Natural killer cell (primary cell): ENCODE results near the gene TMC8. TPM values are rescaled to one million over a fixed set of nuclear protein-coding genes. Genes with fewer than 3 reads are reported as not detected.
A peak's percentile ranks its signal among the peaks of the same experiment; 100 is the strongest.

Experiments used
- ATAC-seq, 3 donors: fragments of 150-1000 bp in 2 of 3; fragments of 200-7000 bp in 1 of 3; cut with Tn5 transposase; 1 replicate in 1 of 3; 2 replicates in 2 of 3; pipeline ENCODE4 v1.10.0; 2021; ENCODE audit warnings: mild to moderate bottlenecking in 2 of 3, moderate library complexity in 2 of 3
- DNase-seq, 2 donors: peaks; one replicate each; pipeline versions ENCODE4 v3.0.0 to v3.0.0-alpha.2; 2013 to 2021; ENCODE audit warnings: mixed read lengths in 1 of 2
- H3K27ac ChIP-seq: one replicate; pipeline ENCODE4 v1.5.1; 2013; ENCODE audit warnings: mild to moderate bottlenecking, low read length
- H3K27me3 ChIP-seq: one replicate; pipeline ENCODE4 v1.6.1; 2013; ENCODE audit warnings: low read length; ENCODE audit not compliant: control insufficient read depth, insufficient read depth
- H3K36me3 ChIP-seq: one replicate; pipeline ENCODE4 v1.6.1; 2013; ENCODE audit warnings: low read length; ENCODE audit not compliant: control insufficient read depth, insufficient read depth
- H3K4me1 ChIP-seq: one replicate; pipeline ENCODE4 v1.6.1; 2013; ENCODE audit warnings: low read length; ENCODE audit not compliant: control insufficient read depth, insufficient read depth
- H3K4me3 ChIP-seq: one replicate; pipeline ENCODE4 v1.5.1; 2013; ENCODE audit warnings: low read length
- H3K9me3 ChIP-seq: one replicate; pipeline ENCODE4 v1.6.1; 2013; ENCODE audit warnings: low read length; ENCODE audit not compliant: control insufficient read depth, insufficient read depth
- H3K27ac Mint-ChIP-seq, 2 donors: one replicate each; pipeline ENCODE4 v1.8.0; 2022; ENCODE audit warnings: mild to moderate bottlenecking in 2 of 2, mixed read lengths in 2 of 2, moderate library complexity in 1 of 2
- H3K27me3 Mint-ChIP-seq, 2 donors: one replicate each; pipeline ENCODE4 v1.8.0; 2022; ENCODE audit warnings: low read depth in 2 of 2, mixed read lengths in 2 of 2
- H3K36me3 Mint-ChIP-seq: one replicate; pipeline ENCODE4 v1.8.0; 2022; ENCODE audit warnings: mixed read lengths
- H3K4me1 Mint-ChIP-seq, 2 donors: one replicate each; pipeline ENCODE4 v1.8.0; 2022; ENCODE audit warnings: mixed read lengths in 2 of 2
- H3K4me3 Mint-ChIP-seq: one replicate; pipeline ENCODE4 v1.8.0; 2022; ENCODE audit warnings: mild to moderate bottlenecking, moderate library complexity, mixed read lengths
- H3K9me3 Mint-ChIP-seq, 2 donors: one replicate each; pipeline ENCODE4 v1.8.0; 2022; ENCODE audit warnings: mixed read lengths in 2 of 2
- WGBS: methylation state at CpG from one replicate; pipeline ENCODE4 v1.1.7; 2013; ENCODE audit warnings: missing lambda C conversion rate; ENCODE audit not compliant: insufficient coverage; 5-methylcytosine and 5-hydroxymethylcytosine counted together
- intact Hi-C: fragments of 100-400 bp; cut with micrococcal nuclease; formaldehyde crosslinking; loops from one replicate; pipeline ENCODE4 v1.14.2; 2022
- total RNA-seq, 4 donors: library from RNA; stranded (reverse); fragments of 120-200 nt in 1 of 4; gene quantifications; one replicate each; pipeline versions ENCODE4 v1.2.3 to v1.2.4, GENCODE V29; 2013 to 2022
- TF ChIP-seq, protein P1 (sequence below): fragments of 200-600 bp; IDR thresholded peaks from one replicate; pipeline ENCODE4 v1.8.0; 2022; ENCODE audit warnings: antibody characterized with exemption

Gene TMC8
- total RNA-seq, 3 donors from 2014 or later (not counting 1 experiment from before 2014, with no cell fraction given), result 401 to 551 (median 435) TPM

DNA sequence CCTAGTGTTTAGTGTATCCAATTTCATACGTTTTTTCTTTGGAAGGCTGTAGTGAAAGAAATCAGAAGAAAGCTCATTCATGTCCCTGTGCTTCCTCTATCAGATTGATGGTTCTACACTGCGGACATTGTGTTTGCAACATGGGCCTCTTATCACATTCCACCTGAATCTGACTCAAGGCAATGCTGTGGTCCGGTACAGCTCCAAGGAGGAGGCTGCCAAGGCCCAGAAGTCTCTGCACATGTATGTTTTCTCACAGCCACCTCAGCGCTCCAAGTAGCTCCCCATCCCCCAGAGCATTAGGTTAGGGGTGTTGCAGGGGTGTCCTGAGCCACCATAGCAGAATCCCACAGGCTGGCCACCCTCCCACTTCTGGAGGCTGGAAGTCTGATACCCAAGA, 27.3 kb upstream of the TMC8 start:
- no peak for ATAC-seq

DNA sequence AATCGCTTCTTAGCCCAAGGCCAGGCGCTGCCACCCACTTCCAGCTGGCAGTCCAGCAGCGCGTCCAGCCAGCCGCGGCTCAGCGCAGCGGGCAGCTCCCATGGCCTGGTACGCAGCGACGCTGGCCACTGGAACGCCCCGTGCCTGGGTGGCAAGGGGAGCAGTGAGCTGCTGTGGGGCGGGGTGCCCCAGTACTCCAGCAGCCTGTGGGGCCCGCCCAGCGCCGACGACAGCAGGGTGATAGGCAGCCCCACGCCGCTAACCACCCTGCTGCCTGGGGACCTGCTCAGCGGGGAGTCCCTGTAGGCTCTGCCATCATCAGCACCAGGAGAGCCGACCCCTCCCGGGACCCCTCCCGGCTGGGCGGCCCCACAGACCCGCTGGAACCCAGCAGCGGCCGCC, 26.0 kb upstream of the TMC8 start:
- ATAC-seq, result no peak
- no peaks in the 10 kb centered on the region for H3K27me3 Mint-ChIP-seq
- no peak for DNase-seq
- Histone ChIP-seq H3K27me3 (no peaks in the 10 kb centered on the region), H3K4me1 (no peaks in the 10 kb centered on the region), H3K4me3 (no peak overlapping the region), H3K36me3 (peaks cover 69% of the 10 kb centered on the region), H3K9me3 (no peaks in the 10 kb centered on the region), H3K27ac (no peak overlapping the region)
- TF ChIP-seq, protein P1, sequence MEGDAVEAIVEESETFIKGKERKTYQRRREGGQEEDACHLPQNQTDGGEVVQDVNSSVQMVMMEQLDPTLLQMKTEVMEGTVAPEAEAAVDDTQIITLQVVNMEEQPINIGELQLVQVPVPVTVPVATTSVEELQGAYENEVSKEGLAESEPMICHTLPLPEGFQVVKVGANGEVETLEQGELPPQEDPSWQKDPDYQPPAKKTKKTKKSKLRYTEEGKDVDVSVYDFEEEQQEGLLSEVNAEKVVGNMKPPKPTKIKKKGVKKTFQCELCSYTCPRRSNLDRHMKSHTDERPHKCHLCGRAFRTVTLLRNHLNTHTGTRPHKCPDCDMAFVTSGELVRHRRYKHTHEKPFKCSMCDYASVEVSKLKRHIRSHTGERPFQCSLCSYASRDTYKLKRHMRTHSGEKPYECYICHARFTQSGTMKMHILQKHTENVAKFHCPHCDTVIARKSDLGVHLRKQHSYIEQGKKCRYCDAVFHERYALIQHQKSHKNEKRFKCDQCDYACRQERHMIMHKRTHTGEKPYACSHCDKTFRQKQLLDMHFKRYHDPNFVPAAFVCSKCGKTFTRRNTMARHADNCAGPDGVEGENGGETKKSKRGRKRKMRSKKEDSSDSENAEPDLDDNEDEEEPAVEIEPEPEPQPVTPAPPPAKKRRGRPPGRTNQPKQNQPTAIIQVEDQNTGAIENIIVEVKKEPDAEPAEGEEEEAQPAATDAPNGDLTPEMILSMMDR, result no peak
- peaks cover 0 to 5% of the 10 kb centered on the region in 2 donors for H3K4me1 Mint-ChIP-seq
- 97% methylated on average over 28 of the region's 28 CpGs for WGBS
- no peaks in the 10 kb centered on the region for H3K9me3 Mint-ChIP-seq
- no peak overlapping the region for H3K4me3 Mint-ChIP-seq
- H3K36me3 Mint-ChIP-seq, result no peaks in the 10 kb centered on the region
- intact Hi-C loops, result no loop called here
- H3K27ac Mint-ChIP-seq, result no peak overlapping the region

More for the DNA sequence above, 27.3 kb upstream of the TMC8 start:
- no peak overlapping the region for H3K4me3 ChIP-seq
- WGBS, result 95% methylated on average over 3 of the region's 4 CpGs
- no peak overlapping the region for H3K4me3 Mint-ChIP-seq
- H3K27ac Mint-ChIP-seq, result no peak overlapping the region
- H3K9me3 ChIP-seq, result no peaks in the 10 kb centered on the region
- TF ChIP-seq, protein P1, result no peak
- no peaks in the 10 kb centered on the region for H3K27me3 Mint-ChIP-seq
- peaks cover 63% of the 10 kb centered on the region for H3K36me3 ChIP-seq
- DNase-seq, result no peak
- H3K36me3 Mint-ChIP-seq, result peaks cover 8% of the 10 kb centered on the region
- intact Hi-C loops, result no loop called here
- H3K27ac ChIP-seq, result no peak overlapping the region
- H3K9me3 Mint-ChIP-seq, result no peaks in the 10 kb centered on the region
- no peaks in the 10 kb centered on the region for H3K27me3 ChIP-seq
- no peaks in the 10 kb centered on the region for H3K4me1 ChIP-seq
- no peaks in the 10 kb centered on the region for H3K4me1 Mint-ChIP-seq

DNA sequence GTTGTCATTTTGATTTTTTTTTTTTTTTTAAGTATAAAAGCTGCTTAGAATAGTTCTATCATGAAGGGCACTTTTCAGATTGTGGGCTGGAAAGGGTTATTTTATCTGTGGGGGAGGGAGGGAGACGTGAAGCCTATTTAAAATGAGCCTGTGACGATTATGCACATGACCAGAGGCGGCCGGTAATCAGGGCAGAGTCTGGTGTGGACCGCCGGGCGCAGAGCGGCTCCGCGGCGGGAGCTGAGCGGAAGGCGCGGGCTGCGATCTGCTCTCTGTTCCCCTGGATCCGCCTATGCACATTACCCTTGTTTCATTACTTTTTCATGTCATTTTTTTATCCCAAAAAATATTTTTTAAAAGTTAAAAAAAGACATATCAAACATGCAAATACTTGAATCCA, 25.5 kb upstream of the TMC8 start:
- no peak for ATAC-seq
- Mint-ChIP-seq H3K36me3 (no peaks in the 10 kb centered on the region), H3K27ac (peak overlapping the region in 1 of 2 donors; percentile 23), H3K4me3 (no peak overlapping the region), H3K27me3 (no peaks in the 10 kb centered on the region), H3K4me1 (peaks cover 0 to 5% of the 10 kb centered on the region in 2 donors), H3K9me3 (no peaks in the 10 kb centered on the region)
- Histone ChIP-seq H3K9me3 (no peaks in the 10 kb centered on the region), H3K27ac (no peak overlapping the region), H3K36me3 (peaks cover 70% of the 10 kb centered on the region), H3K4me3 (no peak overlapping the region), H3K27me3 (no peaks in the 10 kb centered on the region), H3K4me1 (no peaks in the 10 kb centered on the region)
- intact Hi-C loops, result no loop called here
- WGBS, result 96% methylated on average over 16 of the region's 16 CpGs
- TF ChIP-seq, protein P1, result no peak
- no peak for DNase-seq

DNA sequence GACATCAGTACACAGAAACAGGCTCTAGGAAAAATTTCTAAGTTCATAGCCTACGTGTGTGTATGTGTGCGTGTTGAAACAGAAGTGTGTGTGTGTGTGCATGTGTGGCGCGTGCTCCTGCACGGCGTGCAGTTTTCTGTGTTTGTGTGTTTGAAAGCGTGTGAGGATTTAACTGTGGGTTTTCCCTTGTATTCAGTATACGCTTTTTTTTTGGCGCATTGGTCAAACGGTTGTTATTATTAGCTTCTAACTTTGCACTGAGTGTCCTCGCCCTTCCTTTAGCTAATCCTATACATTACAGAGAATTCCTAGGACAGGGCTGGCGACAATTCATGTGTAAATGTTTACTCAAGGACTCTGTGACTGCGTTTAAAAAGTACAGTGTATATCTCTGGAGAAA, 25.0 kb upstream of the TMC8 start:
- peaks cover 71% of the 10 kb centered on the region for H3K36me3 ChIP-seq
- H3K27ac Mint-ChIP-seq, result peak overlapping the region in 1 of 2 donors; percentile 23
- H3K9me3 Mint-ChIP-seq, result no peaks in the 10 kb centered on the region
- intact Hi-C loops, result no loop called here
- H3K27ac ChIP-seq, result no peak overlapping the region
- TF ChIP-seq, protein P1, result no peak
- ATAC-seq (no peak), DNase-seq (no peak)
- H3K27me3 Mint-ChIP-seq, result no peaks in the 10 kb centered on the region
- no peaks in the 10 kb centered on the region for H3K36me3 Mint-ChIP-seq
- no peak overlapping the region for H3K4me3 Mint-ChIP-seq
- H3K27me3 ChIP-seq, result no peaks in the 10 kb centered on the region
- 96% methylated on average over 11 of the region's 13 CpGs for WGBS
- H3K4me3 ChIP-seq, result no peak overlapping the region
- no peaks in the 10 kb centered on the region for H3K4me1 ChIP-seq
- no peaks in the 10 kb centered on the region for H3K9me3 ChIP-seq
- peaks cover 2 to 7% of the 10 kb centered on the region in 2 donors for H3K4me1 Mint-ChIP-seq
